Endodermal cell (in vitro differentiated cells): ENCODE measurements around the gene KCNMA1. TPM values are rescaled to one million over a fixed set of nuclear protein-coding genes. Genes with fewer than 3 reads are reported as not detected.

ENCODE experiments used
- DNase-seq: peaks from one replicate; pipeline ENCODE4 v3.0.0-alpha.2; 2017
- H3K27ac ChIP-seq: 2 replicates; pipeline ENCODE4 v1.5.1; 2013; ENCODE audit warnings: mild to moderate bottlenecking, low read depth, low read length, moderate library complexity
- H3K27me3 ChIP-seq: 2 replicates; pipeline ENCODE4 v1.6.1; 2013; ENCODE audit warnings: mild to moderate bottlenecking, low read length, moderate library complexity; ENCODE audit not compliant: insufficient read depth, control insufficient read depth, poor library complexity, severe bottlenecking
- H3K36me3 ChIP-seq: 2 replicates; pipeline ENCODE4 v1.7.0; 2013; ENCODE audit warnings: mild to moderate bottlenecking, low read length, moderate library complexity; ENCODE audit not compliant: control insufficient read depth, insufficient read depth
- H3K4me1 ChIP-seq: one replicate; pipeline ENCODE4 v1.7.0; 2013; ENCODE audit warnings: low read length; ENCODE audit not compliant: control insufficient read depth, insufficient read depth
- H3K4me3 ChIP-seq: 2 replicates; pipeline ENCODE4 v1.5.1; 2013; ENCODE audit warnings: mild to moderate bottlenecking, low read length, moderate library complexity
- H3K9ac ChIP-seq: 2 replicates; pipeline ENCODE4 v1.6.1; 2013; ENCODE audit warnings: mild to moderate bottlenecking, low read length, moderate library complexity; ENCODE audit not compliant: poor library complexity, severe bottlenecking; ENCODE audit errors: extremely low read depth
- H3K9me3 ChIP-seq: 2 replicates; pipeline ENCODE4 v1.6.1; 2013; ENCODE audit warnings: mild to moderate bottlenecking, low read length, moderate library complexity; ENCODE audit not compliant: control insufficient read depth
- H3K27ac Mint-ChIP-seq: 2 replicates; pipeline ENCODE4 v1.8.0; 2020; ENCODE audit warnings: mixed read lengths
- H3K27me3 Mint-ChIP-seq: 2 replicates; pipeline ENCODE4 v1.8.0; 2021; ENCODE audit warnings: mild to moderate bottlenecking, mixed read lengths; ENCODE audit not compliant: insufficient read depth
- H3K36me3 Mint-ChIP-seq: 2 replicates; pipeline ENCODE4 v1.8.0; 2020; ENCODE audit warnings: low read depth, mixed read lengths
- H3K4me1 Mint-ChIP-seq: 2 replicates; pipeline ENCODE4 v1.8.0; 2020; ENCODE audit warnings: mixed read lengths
- H3K4me3 Mint-ChIP-seq: 2 replicates; pipeline ENCODE4 v1.8.0; 2020; ENCODE audit warnings: mild to moderate bottlenecking, moderate library complexity, mixed read lengths
- H3K9me3 Mint-ChIP-seq: 2 replicates; pipeline ENCODE4 v1.8.0; 2020; ENCODE audit warnings: mild to moderate bottlenecking, mixed read lengths
- WGBS, 2 experiments: methylation state at CpG; one replicate each; pipeline versions ENCODE4 v1.1.5 to v1.1.7; 2013; ENCODE audit warnings: missing lambda C conversion rate in 2 of 2, mixed read lengths in 1 of 2; ENCODE audit not compliant: insufficient coverage in 1 of 2, insufficient read length in 1 of 2; 5-methylcytosine and 5-hydroxymethylcytosine counted together
- total RNA-seq, 2 donors: library from RNA; stranded (reverse); fragmentation: NEBNext Ultra II Directional in 1 of 2; extraction: Animal tissue kit (Norgen Biotek cat#: 25700) in 1 of 2; gene quantifications; 2 replicates in 1 of 2; 3 replicates in 1 of 2; pipeline ENCODE4 v1.2.1, GENCODE V29; 2021
- TF ChIP-seq, protein P1 (sequence below): fragments of 200-600 bp; sonication (generic); conservative IDR thresholded peaks from 2 replicates; pipeline ENCODE4 v1.5.0; 2021; ENCODE audit warnings: antibody characterized with exemption, mild to moderate bottlenecking

KCNMA1 gene
- total RNA-seq, 2 donors from 2014 or later: 0.55 to 1.3 TPM

DNA sequence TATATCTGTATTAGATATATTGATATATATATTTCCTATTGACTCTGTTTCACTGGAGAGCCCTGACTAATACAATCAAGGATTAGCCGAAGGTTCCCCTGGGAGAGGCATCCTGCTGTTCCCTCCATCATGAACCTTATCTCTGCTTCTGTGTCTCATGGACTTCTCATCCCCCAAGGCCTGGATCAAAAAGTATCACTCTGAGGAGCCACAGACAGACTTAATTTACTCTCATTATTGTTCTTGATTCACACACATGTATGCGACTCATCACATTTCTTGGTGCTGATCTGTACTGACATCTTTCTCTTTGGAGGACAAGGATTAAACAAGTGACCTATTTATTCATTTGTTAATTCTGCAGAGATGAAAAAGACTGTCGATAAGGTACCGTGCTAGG is 550.2 kb downstream of the KCNMA1 start:
- H3K4me3 ChIP-seq: no peak overlapping the region
- peaks cover 7% of the 10 kb centered on the region for H3K4me1 Mint-ChIP-seq
- peaks cover 4% of the 10 kb centered on the region for H3K4me1 ChIP-seq
- H3K9me3 ChIP-seq: no peaks in the 10 kb centered on the region
- no peak overlapping the region for H3K27ac ChIP-seq
- DNase-seq: no peak
- no peaks in the 10 kb centered on the region for H3K36me3 ChIP-seq
- WGBS, 2 experiments: 94% methylated on average over 4 of the region's 4 CpGs; no CpG with 5 or more reads in 1 of the 2 experiments
- no peak overlapping the region for H3K9ac ChIP-seq
- no peaks in the 10 kb centered on the region for H3K36me3 Mint-ChIP-seq
- H3K9me3 Mint-ChIP-seq: no peaks in the 10 kb centered on the region
- no peak overlapping the region for H3K27ac Mint-ChIP-seq
- H3K27me3 Mint-ChIP-seq: no peaks in the 10 kb centered on the region
- TF ChIP-seq, protein P1, sequence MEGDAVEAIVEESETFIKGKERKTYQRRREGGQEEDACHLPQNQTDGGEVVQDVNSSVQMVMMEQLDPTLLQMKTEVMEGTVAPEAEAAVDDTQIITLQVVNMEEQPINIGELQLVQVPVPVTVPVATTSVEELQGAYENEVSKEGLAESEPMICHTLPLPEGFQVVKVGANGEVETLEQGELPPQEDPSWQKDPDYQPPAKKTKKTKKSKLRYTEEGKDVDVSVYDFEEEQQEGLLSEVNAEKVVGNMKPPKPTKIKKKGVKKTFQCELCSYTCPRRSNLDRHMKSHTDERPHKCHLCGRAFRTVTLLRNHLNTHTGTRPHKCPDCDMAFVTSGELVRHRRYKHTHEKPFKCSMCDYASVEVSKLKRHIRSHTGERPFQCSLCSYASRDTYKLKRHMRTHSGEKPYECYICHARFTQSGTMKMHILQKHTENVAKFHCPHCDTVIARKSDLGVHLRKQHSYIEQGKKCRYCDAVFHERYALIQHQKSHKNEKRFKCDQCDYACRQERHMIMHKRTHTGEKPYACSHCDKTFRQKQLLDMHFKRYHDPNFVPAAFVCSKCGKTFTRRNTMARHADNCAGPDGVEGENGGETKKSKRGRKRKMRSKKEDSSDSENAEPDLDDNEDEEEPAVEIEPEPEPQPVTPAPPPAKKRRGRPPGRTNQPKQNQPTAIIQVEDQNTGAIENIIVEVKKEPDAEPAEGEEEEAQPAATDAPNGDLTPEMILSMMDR: no peak
- H3K27me3 ChIP-seq: no peaks in the 10 kb centered on the region
- no peak overlapping the region for H3K4me3 Mint-ChIP-seq

DNA sequence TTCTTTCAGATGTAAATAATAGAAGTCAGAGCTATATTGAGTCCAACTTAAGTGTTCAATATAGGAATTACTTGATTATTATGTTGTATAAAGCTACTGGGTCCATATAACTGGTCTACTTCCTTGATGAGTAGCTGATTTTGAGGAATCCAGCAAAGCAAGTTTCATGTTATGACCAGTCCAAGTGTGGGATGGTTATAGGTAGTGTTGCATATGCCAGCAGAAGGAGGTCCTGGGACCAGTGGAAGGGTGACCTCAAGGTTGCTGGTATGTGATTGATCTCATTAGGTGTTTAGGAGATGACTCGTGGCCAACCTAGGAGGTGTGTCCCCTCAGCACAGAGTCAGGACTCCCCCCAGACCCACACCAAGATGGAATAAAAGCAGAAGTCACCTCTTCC is 551.5 kb downstream of the KCNMA1 start:
- Mint-ChIP-seq H3K27me3 (no peaks in the 10 kb centered on the region), H3K4me3 (no peak overlapping the region), H3K4me1 (peaks cover 13% of the 10 kb centered on the region), H3K9me3 (no peaks in the 10 kb centered on the region), H3K27ac (no peak overlapping the region), H3K36me3 (no peaks in the 10 kb centered on the region)
- H3K9ac ChIP-seq: no peak overlapping the region
- TF ChIP-seq, protein P1: no peak
- no peaks in the 10 kb centered on the region for H3K36me3 ChIP-seq
- H3K27me3 ChIP-seq: no peaks in the 10 kb centered on the region
- peaks cover 4% of the 10 kb centered on the region for H3K4me1 ChIP-seq
- no peak overlapping the region for H3K4me3 ChIP-seq
- no peaks in the 10 kb centered on the region for H3K9me3 ChIP-seq
- 90% methylated on average over 1 of the region's 1 CpG; no CpG with 5 or more reads in 1 of the 2 experiments for WGBS, 2 experiments
- H3K27ac ChIP-seq: no peak overlapping the region
- DNase-seq: no peak

DNA sequence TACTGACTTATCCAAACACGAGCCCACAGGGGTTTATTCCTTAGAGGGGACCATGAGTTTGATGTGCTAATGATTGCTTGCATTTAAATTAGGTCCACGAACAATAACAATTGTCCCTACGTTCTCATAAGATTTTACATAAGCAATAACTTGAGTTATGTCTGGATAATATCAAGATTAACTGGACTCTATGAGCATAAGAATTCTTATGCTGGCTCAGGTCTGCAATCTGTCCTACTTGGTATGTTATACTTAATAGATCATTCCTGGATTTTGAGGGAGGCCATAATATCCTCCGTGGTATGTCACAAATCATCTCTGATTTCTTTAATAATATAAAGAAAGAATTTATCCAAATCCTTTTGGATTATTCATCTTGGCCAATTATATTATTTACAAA is 552.3 kb downstream of the KCNMA1 start:
- no peak overlapping the region for H3K4me3 Mint-ChIP-seq
- H3K36me3 ChIP-seq: no peaks in the 10 kb centered on the region
- WGBS, 2 experiments: 90% methylated on average over 2 of the region's 4 CpGs; no CpG with 5 or more reads in 1 of the 2 experiments
- no peak overlapping the region for H3K4me3 ChIP-seq
- no peaks in the 10 kb centered on the region for H3K4me1 ChIP-seq
- H3K9me3 Mint-ChIP-seq: no peaks in the 10 kb centered on the region
- H3K9me3 ChIP-seq: no peaks in the 10 kb centered on the region
- H3K36me3 Mint-ChIP-seq: no peaks in the 10 kb centered on the region
- DNase-seq: no peak
- H3K9ac ChIP-seq: no peak overlapping the region
- H3K27ac Mint-ChIP-seq: no peak overlapping the region
- no peaks in the 10 kb centered on the region for H3K27me3 ChIP-seq
- TF ChIP-seq, protein P1: no peak
- H3K27ac ChIP-seq: no peak overlapping the region
- peaks cover 20% of the 10 kb centered on the region for H3K4me1 Mint-ChIP-seq
- no peaks in the 10 kb centered on the region for H3K27me3 Mint-ChIP-seq
